Endothelial cell of umbilical vein (primary cell): Measurements from ENCODE around the gene MAEA. TPM values are rescaled to one million over a fixed set of nuclear protein-coding genes. Genes with fewer than 3 reads are reported as not detected.

Experiments used
- BruUV-seq: library from RNA; stranded (reverse); fragments of 400-500 nt; replicated peaks from 2 replicates; lab custom pipeline; 2021; lab: Mats Ljungman, UMichigan
- CTCF ChIA-PET: fragments of 300-600, 350-600 bp; sonication (Branson Sonifier 250); formaldehyde crosslinking; loops from one replicate; lab custom pipeline; 2021; ENCODE audit warnings: antibody characterized with exemption, inconsistent platforms; lab: Charles Lee
- POLR2A ChIA-PET: fragments of 300-600, 350-600 bp; sonication (Branson Sonifier 250); formaldehyde crosslinking; loops from one replicate; lab custom pipeline; 2021; ENCODE audit warnings: antibody characterized with exemption, inconsistent platforms; lab: Charles Lee
- DNase-seq: peaks from one replicate; pipeline ENCODE4 v3.0.0-alpha.2; 2011; ENCODE audit warnings: low read depth, low spot score
- FAIRE-seq: peaks from 2 replicates; lab custom pipeline; 2011; peaks lifted over from hg19 to GRCh38; lab: Jason Lieb, UNC
- H2AFZ ChIP-seq: 2 replicates; pipeline ENCODE4 v1.6.0; 2012; ENCODE audit warnings: low read depth, low read length, control low read depth, inconsistent platforms
- H3K27ac ChIP-seq: 2 replicates; pipeline ENCODE4 v1.5.1; 2011; ENCODE audit warnings: low read depth, mild to moderate bottlenecking, control low read depth, low read length, moderate library complexity; ENCODE audit not compliant: insufficient read depth
- H3K27me3 ChIP-seq, 2 experiments: 2 replicates each; pipeline versions ENCODE4 v1.6.0 to v1.6.1; 2011; ENCODE audit warnings: low read length in 2 of 2, mixed read lengths in 1 of 2; ENCODE audit not compliant: control insufficient read depth in 2 of 2, insufficient read depth in 2 of 2
- H3K36me3 ChIP-seq, 2 experiments: 2 replicates in 1 of 2; 3 replicates in 1 of 2; pipeline ENCODE4 v1.5.1; 2011; ENCODE audit warnings: low read length in 2 of 2, mild to moderate bottlenecking in 1 of 2, moderate library complexity in 1 of 2; ENCODE audit not compliant: control insufficient read depth in 2 of 2, insufficient read depth in 2 of 2; ENCODE audit errors: extremely low read depth in 1 of 2
- H3K4me1 ChIP-seq: 3 replicates; pipeline ENCODE4 v1.5.1; 2011; ENCODE audit warnings: mild to moderate bottlenecking, low read length; ENCODE audit not compliant: control insufficient read depth, insufficient read depth; ENCODE audit errors: extremely low read depth
- H3K4me2 ChIP-seq: 2 replicates; pipeline ENCODE4 v1.6.1; 2011; ENCODE audit warnings: low read length, control low read depth, mixed read lengths; ENCODE audit not compliant: insufficient read depth
- H3K4me3 ChIP-seq, 3 experiments: fragments of 200-600 bp in 1 of 3; sonication (generic), shearing (Covaris generic) in 1 of 3; replicated peaks in 1 of 3; 2 replicates each; pipeline ENCODE4 v1.5.1; 2011 to 2016; ENCODE audit warnings: control low read depth in 3 of 3, low read length in 3 of 3, mild to moderate bottlenecking in 2 of 3, inconsistent platforms in 1 of 3, low read depth in 1 of 3, moderate library complexity in 1 of 3; ENCODE audit not compliant: insufficient read depth in 1 of 3
- H3K79me2 ChIP-seq: 2 replicates; pipeline ENCODE4 v1.6.0; 2012; ENCODE audit warnings: low read length, inconsistent platforms; ENCODE audit not compliant: control insufficient read depth, insufficient read depth
- H3K9ac ChIP-seq: replicated peaks from 2 replicates; pipeline ENCODE3; 2011; ENCODE audit warnings: low read length, control low read depth; ENCODE audit not compliant: insufficient read depth; ENCODE audit errors: extremely low read depth
- H3K9me1 ChIP-seq: replicated peaks from 3 replicates; pipeline ENCODE4 v1.6.0; 2011; ENCODE audit warnings: mild to moderate bottlenecking, low read length; ENCODE audit not compliant: control insufficient read depth, insufficient read depth; ENCODE audit errors: extremely low read depth
- H3K9me3 ChIP-seq: replicated peaks from 2 replicates; pipeline ENCODE4 v1.5.1; 2012; ENCODE audit warnings: low read length, inconsistent platforms; ENCODE audit not compliant: control insufficient read depth, insufficient read depth
- H4K20me1 ChIP-seq: replicated peaks from 2 replicates; pipeline ENCODE3; 2011; ENCODE audit warnings: mild to moderate bottlenecking, low read length; ENCODE audit not compliant: control insufficient read depth, insufficient read depth; ENCODE audit errors: extremely low read depth
- CTCF ChIP-seq, 2 donors: IDR thresholded peaks; 1 replicate in 1 of 2; 2 replicates in 1 of 2; pipeline ENCODE4 v1.5.1; 2011; ENCODE audit warnings: low read length in 2 of 2, mild to moderate bottlenecking in 2 of 2, moderate library complexity in 2 of 2, control low read depth in 1 of 2, inconsistent platforms in 1 of 2, low read depth in 1 of 2; ENCODE audit not compliant: insufficient read depth in 1 of 2; ENCODE audit errors: extremely low read depth in 1 of 2
- EZH2 ChIP-seq: IDR thresholded peaks from 2 replicates; pipeline ENCODE4 v1.6.1; 2012; ENCODE audit warnings: borderline replicate concordance, low read depth, mild to moderate bottlenecking, moderate library complexity, low read length, inconsistent platforms; ENCODE audit not compliant: severe bottlenecking
- FOS ChIP-seq: IDR thresholded peaks from 2 replicates; pipeline ENCODE4 v1.6.1; 2011; ENCODE audit warnings: mild to moderate bottlenecking, low read length, moderate library complexity, borderline replicate concordance; ENCODE audit not compliant: insufficient read depth
- GATA2 ChIP-seq: IDR thresholded peaks from 2 replicates; pipeline ENCODE4 v1.7.0; 2011; ENCODE audit warnings: low read depth, mild to moderate bottlenecking, moderate library complexity, mixed read lengths, low read length; ENCODE audit not compliant: insufficient read length, insufficient read depth
- JUN ChIP-seq: IDR thresholded peaks from 2 replicates; pipeline ENCODE4 v1.6.1; 2011; ENCODE audit warnings: borderline replicate concordance, low read depth; ENCODE audit not compliant: insufficient read length, insufficient read depth
- MAX ChIP-seq: IDR thresholded peaks from 2 replicates; pipeline ENCODE4 v1.6.1; 2011; ENCODE audit not compliant: insufficient read depth, insufficient read length
- MYC ChIP-seq: IDR thresholded peaks from one replicate; pipeline ENCODE4 v1.6.1; 2011; ENCODE audit warnings: mild to moderate bottlenecking, low read depth, low read length
- POLR2A ChIP-seq: IDR thresholded peaks from 2 replicates; pipeline ENCODE4 v1.6.1; 2012; ENCODE audit warnings: low read depth, mild to moderate bottlenecking, control low read depth, low read length
- POLR2AphosphoS5 ChIP-seq: IDR thresholded peaks from 2 replicates; pipeline ENCODE4 v1.6.1; 2012; ENCODE audit warnings: low read depth, mild to moderate bottlenecking, control low read depth, low read length, moderate library complexity; ENCODE audit not compliant: insufficient read depth
- dilution Hi-C: fragments of 300-500 bp; cut with MboI; formaldehyde crosslinking; loops from one replicate; pipeline ENCODE4 v1.15.0; 2019; ENCODE audit warnings: low sequenced_read_pairs; ENCODE audit not compliant: extremely low pct_ligation_motif_present
- intact Hi-C: fragments of 100-400 bp; cut with micrococcal nuclease; formaldehyde crosslinking; loops from one replicate; pipeline ENCODE4 v1.10.0; 2022
- polyA plus RNA-seq, 4 experiments: library from polyadenylated mRNA; depleted of rRNA in 3 of 4; stranded (reverse) in 3 of 4; unstranded in 1 of 4; fragments of >200 nt; gene quantifications; 2 replicates each; pipeline versions ENCODE4 v1.2.1 to v1.2.3, GENCODE V29; 2011 to 2012; ENCODE audit warnings: missing spikeins in 1 of 4
- total RNA-seq: library from RNA; stranded (reverse); gene quantifications from 2 replicates; pipeline ENCODE4 v1.2.3, GENCODE V29; 2021

MAEA gene
- total and polyA plus RNA-seq, 2 donors (not counting 3 experiments of a cell fraction or from before 2014, with no cell fraction given) = 66.0 to 108 TPM

- Histone ChIP-seq H3K9me3 (no peaks in the 10 kb centered on the region), H2AFZ (no peak overlapping the region), H3K79me2 (peaks cover 85% of the 10 kb centered on the region), H3K27ac (no peak overlapping the region), H3K4me1 (peaks cover 14% of the 10 kb centered on the region), H3K36me3 (peaks cover 3 to 23% of the 10 kb centered on the region in 2 experiments), H3K4me2 (no peak overlapping the region), H3K9me1 (no peaks in the 10 kb centered on the region), H3K4me3 (no peak overlapping the region), H4K20me1 (no peaks in the 10 kb centered on the region), H3K27me3 (no peaks in the 10 kb centered on the region), H3K9ac (no peak overlapping the region)
- dilution Hi-C loops (no loop called here), intact Hi-C loops (no loop called here)
- CTCF ChIA-PET = interaction anchor here (1.2 kb wide), 1 partner anchor 9 kb away, joined by 5 read pairs; no protein-coding TSS in a partner anchor
- DNase-seq (no peak), FAIRE-seq (no peak)
- POLR2A ChIA-PET = no interaction called here
- no TSS peak for BruUV-seq
- TF ChIP-seq POLR2AphosphoS5 = no peak
- TF ChIP-seq GATA2 = no peak
- no peak for TF ChIP-seq EZH2
- no peak for TF ChIP-seq MYC
- TF ChIP-seq CTCF (IDR thresholded peaks at IDR 0.05; ENCODE audit: extremely low read depth in 1 of 2, insufficient read depth in 1 of 2, low read depth in 1 of 2, low read length in 2 of 2) = no peak
- TF ChIP-seq MAX = no peak
- no peak for TF ChIP-seq POLR2A
- TF ChIP-seq FOS = no peak
- TF ChIP-seq JUN = no peak
Measured at GRCh38 chr4:1242506-1243450, 46.9 kb upstream of the MAEA start.
